Measurements from ENCODE around the gene PRM3. TPM values are rescaled to one million over a fixed set of nuclear protein-coding genes. Genes with fewer than 3 reads are reported as not detected.

Gene PRM3
- total and polyA plus RNA-seq, 2 donors (not counting 1 experiment from before 2014, with no cell fraction given): not detected

- H3K4me3 ChIP-seq (replicated peaks in 1 of 4; ENCODE audit: control extremely low read depth in 1 of 4, insufficient read depth in 1 of 4, low read depth in 3 of 4, low read length in 4 of 4): no peak overlapping the region
- TF ChIP-seq CTCF (conservative IDR thresholded peaks at IDR 0.05 in 1 of 2, IDR thresholded peaks at IDR 0.05 in 1 of 2; ENCODE audit: low read depth in 1 of 2, low read length in 2 of 2) (no peak), EZH2 (IDR thresholded peaks at IDR 0.05; ENCODE audit: low read length, missing control alignments) (no peak)
- peaks cover 5% of the 10 kb centered on the region for H3K4me1 ChIP-seq (ENCODE audit: control insufficient read depth, extremely low read depth, insufficient read depth, low read length)
- no peaks in the 10 kb centered on the region for H4K20me1 ChIP-seq (ENCODE audit: control insufficient read depth, extremely low read depth, insufficient read depth, low read length)
- H3K79me2 ChIP-seq (ENCODE audit: control insufficient read depth, insufficient read depth, low read length): no peaks in the 10 kb centered on the region
- no peak for DNase-seq (ENCODE audit: low read depth in 2 of 2)
- no peak overlapping the region for H3K4me2 ChIP-seq (ENCODE audit: extremely low read depth, insufficient read depth, low read length)
- H3K9ac ChIP-seq (ENCODE audit: insufficient read depth, low read length): no peak overlapping the region
- H3K27me3 ChIP-seq (ENCODE audit: control insufficient read depth, insufficient read depth, low read length): no peaks in the 10 kb centered on the region
- H3K36me3 ChIP-seq (ENCODE audit: control insufficient read depth, insufficient read depth, low read length): no peaks in the 10 kb centered on the region
- H3K27ac ChIP-seq (ENCODE audit: insufficient read depth, low read length): no peak overlapping the region
- no peak overlapping the region for H2AFZ ChIP-seq (ENCODE audit: low read length)
- H3K9me3 ChIP-seq (ENCODE audit: control insufficient read depth, insufficient read depth, low read depth, low read length): no peaks in the 10 kb centered on the region
Measured at GRCh38 chr16:11296351-11296705, 22.9 kb upstream of the PRM3 start.

GRCh38 chr16:11295672-11296071 lies 22.2 kb upstream of the PRM3 start:
- H3K4me1 ChIP-seq (ENCODE audit: control insufficient read depth, extremely low read depth, insufficient read depth, low read length): peaks cover 5% of the 10 kb centered on the region
- H3K9ac ChIP-seq (ENCODE audit: insufficient read depth, low read length): no peak overlapping the region
- no peak overlapping the region for H3K4me3 ChIP-seq (replicated peaks in 1 of 4; ENCODE audit: control extremely low read depth in 1 of 4, insufficient read depth in 1 of 4, low read depth in 3 of 4, low read length in 4 of 4)
- H3K4me2 ChIP-seq (ENCODE audit: extremely low read depth, insufficient read depth, low read length): no peak overlapping the region
- no peaks in the 10 kb centered on the region for H4K20me1 ChIP-seq (ENCODE audit: control insufficient read depth, extremely low read depth, insufficient read depth, low read length)
- H3K79me2 ChIP-seq (ENCODE audit: control insufficient read depth, insufficient read depth, low read length): no peaks in the 10 kb centered on the region
- DNase-seq (ENCODE audit: low read depth in 2 of 2): no peak
- no peaks in the 10 kb centered on the region for H3K9me3 ChIP-seq (ENCODE audit: control insufficient read depth, insufficient read depth, low read depth, low read length)
- H3K27me3 ChIP-seq (ENCODE audit: control insufficient read depth, insufficient read depth, low read length): no peaks in the 10 kb centered on the region
- no peak overlapping the region for H3K27ac ChIP-seq (ENCODE audit: insufficient read depth, low read length)
- H2AFZ ChIP-seq (ENCODE audit: low read length): no peak overlapping the region
- TF ChIP-seq CTCF (conservative IDR thresholded peaks at IDR 0.05 in 1 of 2, IDR thresholded peaks at IDR 0.05 in 1 of 2; ENCODE audit: low read depth in 1 of 2, low read length in 2 of 2): no peak
- TF ChIP-seq EZH2 (IDR thresholded peaks at IDR 0.05; ENCODE audit: low read length, missing control alignments): no peak
- H3K36me3 ChIP-seq (ENCODE audit: control insufficient read depth, insufficient read depth, low read length): no peaks in the 10 kb centered on the region

GRCh38 chr16:11292076-11292748 lies 18.8 kb upstream of the PRM3 start:
- DNase-seq (ENCODE audit: low read depth in 2 of 2): no peak
- no peaks in the 10 kb centered on the region for H4K20me1 ChIP-seq (ENCODE audit: control insufficient read depth, extremely low read depth, insufficient read depth, low read length)
- H3K27ac ChIP-seq (ENCODE audit: insufficient read depth, low read length): no peak overlapping the region
- H3K9me3 ChIP-seq (ENCODE audit: control insufficient read depth, insufficient read depth, low read depth, low read length): no peaks in the 10 kb centered on the region
- H3K4me2 ChIP-seq (ENCODE audit: extremely low read depth, insufficient read depth, low read length): no peak overlapping the region
- TF ChIP-seq EZH2 (IDR thresholded peaks at IDR 0.05; ENCODE audit: low read length, missing control alignments) (no peak), CTCF (conservative IDR thresholded peaks at IDR 0.05 in 1 of 2, IDR thresholded peaks at IDR 0.05 in 1 of 2; ENCODE audit: low read depth in 1 of 2, low read length in 2 of 2) (no peak)
- no peaks in the 10 kb centered on the region for H3K36me3 ChIP-seq (ENCODE audit: control insufficient read depth, insufficient read depth, low read length)
- no peaks in the 10 kb centered on the region for H3K79me2 ChIP-seq (ENCODE audit: control insufficient read depth, insufficient read depth, low read length)
- H3K9ac ChIP-seq (ENCODE audit: insufficient read depth, low read length): no peak overlapping the region
- H3K4me1 ChIP-seq (ENCODE audit: control insufficient read depth, extremely low read depth, insufficient read depth, low read length): peaks cover 3% of the 10 kb centered on the region
- no peak overlapping the region for H3K4me3 ChIP-seq (replicated peaks in 1 of 4; ENCODE audit: control extremely low read depth in 1 of 4, insufficient read depth in 1 of 4, low read depth in 3 of 4, low read length in 4 of 4)
- no peak overlapping the region for H2AFZ ChIP-seq (ENCODE audit: low read length)
- peaks cover 9% of the 10 kb centered on the region for H3K27me3 ChIP-seq (ENCODE audit: control insufficient read depth, insufficient read depth, low read length)
